HG02870 (cell line): ENCODE results near the gene XDH.

Experiments used
- ATAC-seq: cut with Tn5 transposase; IDR thresholded peaks from one replicate; pipeline ENCODE4 v1.9.1; 2021; ENCODE audit warnings: mild to moderate bottlenecking, moderate library complexity; ENCODE audit not compliant: unreplicated experiment

XDH gene

DNA sequence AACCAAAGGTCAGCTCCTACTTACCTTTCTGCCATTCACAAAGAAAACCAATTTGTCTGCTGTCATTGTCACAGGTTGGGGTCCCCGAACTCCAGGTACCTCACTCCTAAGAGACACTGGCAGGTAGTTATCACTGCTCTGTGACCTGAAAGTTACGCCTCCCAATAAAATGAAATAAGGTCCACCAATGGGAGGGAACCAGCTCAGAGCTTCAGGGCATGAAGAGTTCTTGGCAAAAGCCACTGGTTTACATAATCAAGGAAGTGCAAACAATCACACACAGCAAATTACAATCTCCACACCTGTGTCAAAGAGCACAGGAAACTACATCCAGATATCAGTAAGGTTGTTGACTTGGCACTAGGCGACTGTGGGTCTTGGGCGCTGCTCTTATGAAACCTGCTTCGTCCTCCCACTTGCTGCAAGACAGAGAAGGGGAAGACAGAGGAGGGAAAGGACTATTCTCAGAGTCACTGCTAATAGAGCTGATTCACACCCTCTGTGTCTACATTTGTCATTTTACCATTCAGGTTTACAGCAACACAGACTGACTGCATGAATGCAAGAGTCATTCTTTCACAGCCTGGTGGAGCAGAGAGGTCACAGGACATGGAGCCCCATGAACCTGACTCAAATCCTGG, at the start of gene XDH:
Gene XDH (minus strand): TSS at position 142 of the 641 bp plus-strand sequence. CDS start 76 bp downstream, at position 66.
- no peak for ATAC-seq

DNA sequence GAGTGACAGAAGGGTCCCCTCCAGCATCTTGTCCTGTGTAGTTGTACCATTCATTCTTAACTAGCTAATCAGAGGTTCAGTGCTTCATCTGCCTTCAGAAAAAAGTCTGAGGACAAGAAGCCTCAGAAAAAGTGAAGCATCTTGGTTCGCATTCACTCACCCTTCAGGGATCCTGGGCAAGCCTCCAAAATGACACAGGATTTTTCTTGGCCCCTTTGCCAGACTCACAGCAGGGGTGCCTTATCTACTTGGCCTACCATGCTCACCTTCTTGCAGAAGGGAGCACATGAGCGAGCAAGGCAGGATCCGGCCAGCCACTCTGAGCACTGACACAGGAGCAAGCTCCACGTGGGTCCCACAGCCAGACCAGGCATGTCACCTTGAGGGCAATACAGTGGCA, 43.1 kb upstream of the XDH start:
- no peak for ATAC-seq

GRCh38 chr2:31446848-31447247, 32.3 kb upstream of the XDH start:
- no peak for ATAC-seq

- ATAC-seq, result no peak
These were observed 27.8 kb upstream of the XDH start for GRCh38 chr2:31442376-31442775.

DNA sequence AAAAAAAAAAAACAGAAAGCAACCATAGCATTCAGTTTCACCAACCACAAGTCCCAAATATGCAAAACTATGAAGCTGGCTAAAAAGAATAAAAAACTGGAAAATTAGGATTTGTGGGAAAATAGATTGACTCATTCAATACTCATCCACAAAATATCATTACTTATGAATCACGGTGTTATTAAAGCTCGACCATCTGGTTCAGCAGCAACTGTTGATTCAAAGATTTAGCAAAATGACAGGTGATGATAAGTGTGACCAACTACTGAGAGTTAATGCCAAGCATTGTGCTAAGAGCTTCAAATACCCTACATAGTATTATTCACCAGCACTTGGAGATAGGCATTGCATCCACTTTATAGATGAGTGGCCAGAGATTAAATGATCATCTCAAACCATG, 26.2 kb upstream of the XDH start:
- ATAC-seq, result no peak

GRCh38 chr2:31434911-31435310, 20.4 kb upstream of the XDH start:
- no peak for ATAC-seq

GRCh38 chr2:31433541-31433940, 19.0 kb upstream of the XDH start:
- no peak for ATAC-seq

GRCh38 chr2:31430439-31431165, 16.1 kb upstream of the XDH start:
- ATAC-seq, result no peak

DNA sequence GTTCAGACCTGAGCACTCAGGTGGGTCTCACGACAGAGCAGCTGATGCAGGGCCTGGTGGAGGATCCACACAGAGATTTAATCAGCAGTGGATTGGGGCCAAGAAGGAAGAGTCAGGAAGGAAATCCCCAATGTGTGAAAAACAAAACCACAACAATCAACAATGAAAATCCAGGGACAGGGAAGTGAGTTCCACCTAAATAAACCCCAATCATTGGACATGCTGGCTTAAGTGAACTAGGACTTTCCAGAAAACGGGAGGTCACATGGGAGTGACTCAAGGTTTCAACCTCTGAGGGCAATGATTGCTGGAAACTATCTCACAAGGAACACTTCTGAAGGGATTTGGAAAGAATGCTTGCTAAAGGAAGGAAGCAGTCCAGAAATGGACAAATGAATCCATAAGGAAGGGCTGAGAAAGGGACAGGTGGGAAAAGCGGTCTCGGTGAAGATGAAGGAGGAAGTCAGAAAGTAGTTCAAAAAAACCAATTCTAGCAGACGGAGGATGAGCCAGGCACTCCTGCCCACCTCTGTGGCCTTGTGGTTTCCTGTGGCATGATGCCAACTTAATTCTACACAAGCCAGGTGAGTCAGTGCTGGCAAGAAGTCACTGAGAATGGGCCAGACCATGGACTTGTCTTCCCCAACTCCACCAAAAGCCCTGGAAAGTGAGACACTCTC, 15.4 kb upstream of the XDH start:
- ATAC-seq, result no peak

GRCh38 chr2:31429040-31429439, 14.5 kb upstream of the XDH start:
- no peak for ATAC-seq

GRCh38 chr2:31428001-31428418, 13.5 kb upstream of the XDH start:
- no peak for ATAC-seq

- no peak for ATAC-seq
These were observed 11.6 kb upstream of the XDH start for GRCh38 chr2:31426096-31426495.

DNA sequence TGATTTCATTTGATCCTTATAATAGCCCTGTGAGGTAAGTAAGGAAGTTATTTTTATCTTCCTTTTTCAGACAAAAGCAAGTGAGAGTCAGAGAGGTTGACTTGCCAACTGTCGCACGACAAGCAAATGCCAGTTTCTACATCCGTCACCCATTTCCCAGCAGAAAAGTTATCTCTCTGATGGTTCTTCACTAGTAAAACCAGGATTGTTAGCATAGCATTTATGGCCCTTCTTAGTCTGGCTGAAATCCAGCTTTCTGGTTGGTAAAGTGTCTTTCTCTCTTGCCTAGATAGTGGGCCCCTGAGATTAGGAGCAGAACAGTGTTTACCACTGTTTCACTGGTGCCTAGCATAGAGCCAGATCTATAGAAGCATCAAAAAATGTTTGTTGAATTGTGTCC, 7.1 kb upstream of the XDH start:
- ATAC-seq, result no peak

DNA sequence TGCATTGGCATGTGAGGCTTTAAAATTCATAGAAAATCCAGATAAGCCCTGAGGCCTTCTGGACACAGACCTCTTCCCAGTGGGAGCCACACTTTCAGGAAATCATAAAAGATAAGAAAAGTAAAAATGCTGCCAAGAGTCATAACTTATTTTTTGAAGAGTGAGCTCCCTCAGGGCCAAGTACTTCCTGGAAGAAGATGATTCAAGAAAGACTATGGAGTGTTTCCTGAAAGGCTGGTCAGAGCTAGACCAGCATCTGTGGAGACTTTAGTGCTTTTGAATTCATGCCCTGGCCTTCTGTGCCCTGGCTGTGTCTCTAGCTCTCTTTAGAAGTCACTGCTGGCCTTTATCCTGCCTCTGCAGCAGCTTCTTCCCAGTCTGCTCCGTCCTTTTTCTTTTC, 6.4 kb upstream of the XDH start:
- no peak for ATAC-seq

- no peak for ATAC-seq
These were observed 4.8 kb upstream of the XDH start for GRCh38 chr2:31419386-31419785.

DNA sequence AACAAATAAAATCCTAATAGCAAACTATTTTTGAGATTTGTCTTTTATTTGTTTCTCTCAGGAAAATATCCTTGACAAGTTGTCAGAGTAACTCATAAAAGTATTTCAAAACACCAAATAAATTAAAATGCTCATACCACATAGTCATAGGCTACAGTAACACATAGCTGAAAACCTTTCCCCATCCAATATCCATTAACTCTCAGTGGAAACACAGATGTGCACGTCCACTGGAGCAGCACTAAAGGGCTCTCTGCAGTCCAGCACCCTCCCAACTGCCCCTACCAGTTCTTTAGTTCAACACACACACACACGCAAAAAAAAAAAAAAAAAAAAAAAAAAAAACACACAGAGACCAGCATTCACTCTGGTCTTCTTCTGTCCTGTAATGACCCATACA, 879 bp upstream of the XDH start:
- no peak for ATAC-seq

DNA sequence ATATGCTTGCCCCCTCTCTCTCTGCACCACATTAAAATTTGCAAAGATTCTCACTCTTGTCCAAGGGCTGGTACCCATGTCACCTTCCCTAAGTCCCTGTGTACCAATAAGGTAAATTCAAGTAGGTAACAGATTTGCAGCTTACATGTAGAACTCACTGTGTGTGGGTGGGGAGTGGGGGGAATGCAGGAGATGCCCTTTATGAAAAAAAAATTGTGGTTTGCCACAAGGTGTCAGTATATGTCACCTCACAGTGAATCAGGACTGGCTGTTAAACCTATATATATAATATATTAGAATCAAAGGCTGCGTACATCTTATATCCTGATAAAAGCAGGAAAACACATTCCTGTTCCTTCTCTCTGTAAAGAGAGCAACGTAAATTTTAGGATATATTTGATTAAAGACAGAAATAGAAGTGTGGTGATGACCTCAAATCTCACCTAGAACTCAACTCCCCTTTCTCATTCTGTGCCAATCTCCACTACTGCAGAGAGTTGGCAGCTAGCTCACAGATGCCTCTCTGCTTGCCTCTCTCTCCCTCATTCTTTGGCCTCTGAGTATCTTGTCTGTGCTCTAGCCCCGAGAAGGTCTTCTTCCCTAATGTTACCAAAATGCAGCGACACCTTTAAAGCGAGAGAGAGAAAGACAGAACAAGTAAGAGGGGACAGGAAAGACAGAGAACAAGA, 536 bp downstream of the XDH start:
- ATAC-seq, result no peak

DNA sequence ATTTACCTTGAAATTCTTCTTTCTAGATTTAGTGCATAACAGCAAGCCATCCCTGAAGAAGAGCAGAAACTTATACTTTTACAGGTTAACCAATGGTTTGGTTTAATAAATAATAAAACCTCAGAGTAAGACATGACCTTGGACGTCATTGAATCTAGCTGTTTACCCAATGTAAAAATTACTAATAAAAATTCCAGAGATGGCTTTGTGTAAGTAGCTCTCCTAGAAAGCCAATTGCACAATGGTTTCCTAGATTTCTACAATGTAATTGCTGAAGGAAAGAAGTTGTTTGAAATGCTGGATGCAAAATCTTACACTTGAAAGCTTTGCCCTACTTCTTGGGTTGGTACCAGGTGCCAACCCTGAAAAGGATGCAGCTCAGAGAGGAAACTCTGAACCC, 1.5 kb downstream of the XDH start:
- ATAC-seq, result no peak

DNA sequence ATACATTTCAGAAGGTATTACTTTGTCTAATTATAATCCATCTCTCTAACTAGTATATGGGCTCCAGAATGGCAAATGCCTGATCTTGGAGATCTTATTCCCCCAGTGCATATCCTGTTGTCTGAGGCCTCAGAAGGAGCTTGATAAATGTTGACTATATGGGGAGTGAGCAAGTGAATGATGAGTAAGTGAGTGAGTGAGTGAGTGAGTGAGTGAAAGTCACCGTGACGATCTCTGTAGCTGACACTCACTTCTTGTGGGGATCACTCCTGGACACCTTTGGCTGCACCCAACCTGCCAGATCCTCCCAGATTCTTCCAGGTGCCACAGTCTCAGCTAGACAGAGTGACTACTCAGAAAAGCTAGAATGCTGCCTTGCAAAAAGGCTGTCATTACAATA, 2.8 kb downstream of the XDH start:
- ATAC-seq, result no peak

DNA sequence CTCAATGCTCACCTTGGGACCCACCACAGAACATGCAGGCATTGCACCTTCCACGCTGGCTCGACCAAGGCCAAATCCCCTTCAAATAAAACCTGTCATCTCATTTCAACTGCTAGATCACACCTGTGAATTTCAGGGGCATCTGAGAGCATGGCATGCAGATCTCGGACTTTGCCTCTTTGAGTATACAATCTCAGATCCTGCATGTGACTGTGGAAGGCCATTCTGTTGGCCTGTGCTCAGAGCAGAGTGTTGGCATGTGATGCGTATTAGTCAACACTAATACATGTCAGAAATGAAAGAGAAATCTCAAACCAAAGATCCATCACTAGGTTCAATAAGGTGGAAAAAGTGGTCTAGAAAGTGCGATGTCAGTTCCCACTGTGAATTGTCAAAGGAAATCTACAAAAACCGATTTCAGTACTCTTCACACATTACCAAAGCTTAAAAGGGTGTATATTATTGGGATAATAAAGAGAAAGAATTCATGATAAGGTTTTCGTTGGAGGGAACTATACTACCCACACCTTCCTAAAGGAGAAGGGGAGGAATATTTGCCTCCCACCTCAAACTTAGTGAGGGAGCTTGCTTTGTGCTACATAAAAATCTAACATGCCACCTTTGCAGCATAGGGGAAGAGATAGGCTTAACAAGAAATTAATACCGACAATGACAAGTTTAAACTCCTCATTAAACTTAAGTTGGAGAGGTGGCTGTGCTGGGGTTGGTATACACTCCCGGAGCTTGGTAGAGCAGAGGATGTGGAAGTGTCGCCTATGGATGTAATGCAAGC, 7.8 kb downstream of the XDH start:
- no peak for ATAC-seq

DNA sequence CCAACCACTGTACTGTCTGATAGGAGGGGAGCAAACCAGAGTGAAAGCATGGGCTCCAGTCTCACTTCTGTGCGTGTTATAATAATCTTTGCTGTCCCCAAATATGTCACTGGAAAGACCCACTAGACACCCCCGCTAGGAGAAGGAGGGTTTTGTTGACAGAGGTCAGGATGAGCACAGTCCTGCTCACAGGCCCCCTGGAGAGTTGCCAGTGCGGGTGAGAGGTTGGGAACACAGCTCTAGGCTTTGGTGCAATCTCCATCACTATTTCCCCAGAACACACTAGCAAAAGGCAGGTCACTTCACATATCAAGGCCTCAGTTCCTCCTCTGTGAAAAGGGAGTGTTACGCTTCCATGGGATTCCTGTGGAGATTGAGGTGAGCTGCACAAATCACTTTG, 9.7 kb downstream of the XDH start:
- ATAC-seq, result no peak
